ENCODE data around the gene RIPOR3. TPM values are rescaled to one million over a fixed set of nuclear protein-coding genes. Genes with fewer than 3 reads are reported as not detected.
A peak's percentile ranks its signal among the peaks of the same experiment; 100 is the strongest.

RIPOR3 gene
- total RNA-seq, 2 donors from 2014 or later, result 4.5 to 8.4 TPM

DNA sequence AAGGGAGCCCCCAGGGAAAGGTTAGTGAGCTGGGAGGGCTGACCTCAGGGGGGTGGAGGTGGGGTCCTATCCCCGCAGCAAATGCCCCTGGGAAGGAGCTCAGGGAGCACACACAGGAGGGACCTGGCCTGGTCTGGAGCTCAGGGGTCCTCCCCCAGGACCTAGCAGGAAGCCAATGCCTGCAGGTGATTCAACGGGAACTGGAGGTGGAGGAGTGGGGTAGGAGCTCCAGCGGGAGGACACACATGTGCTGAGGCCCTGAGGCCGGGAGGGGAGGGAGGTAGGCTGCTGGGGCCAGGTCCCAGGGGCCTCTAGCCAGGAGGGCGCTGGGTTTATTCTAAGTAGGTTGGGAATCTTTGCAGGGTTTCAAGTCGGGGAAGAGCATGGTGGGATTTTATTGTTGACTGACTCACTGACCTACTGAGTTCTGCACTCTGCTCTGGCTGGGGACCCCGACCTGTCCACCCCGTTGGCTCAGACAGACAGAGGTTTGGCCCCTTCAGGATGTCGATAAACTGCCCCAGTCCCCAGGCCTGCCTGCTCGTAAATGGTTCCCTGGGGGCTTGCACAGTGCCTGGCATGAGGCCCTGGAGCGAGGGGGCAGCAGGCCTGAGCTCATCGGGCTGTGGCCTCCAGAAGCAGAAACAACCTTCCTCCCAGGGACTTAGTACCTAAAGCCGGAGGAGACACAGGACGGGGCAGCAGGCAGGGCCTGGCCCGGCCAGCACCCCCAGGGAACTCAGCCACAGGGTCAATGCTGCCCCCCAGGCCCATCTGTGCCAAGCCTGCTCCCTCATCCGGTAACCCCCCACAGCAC, 62.3 kb downstream of the RIPOR3 start:
- ATAC-seq (ENCODE audit: insufficient number of reproducible peaks, low FRiP score, low read depth) (no peak), DNase-seq (ENCODE audit: low spot score) (no peak)
- Histone ChIP-seq H3K4me3 (no peak overlapping the region), H3K36me3 (no peaks in the 10 kb centered on the region), H3K4me1 (ENCODE audit: control insufficient read depth in 1 of 2, low read depth in 2 of 2) (peaks cover 0 to 4% of the 10 kb centered on the region in 2 donors), H3K27ac (no peak overlapping the region), H3K27me3 (replicated peaks; ENCODE audit: insufficient read depth) (no peaks in the 10 kb centered on the region), H3K9me3 (no peaks in the 10 kb centered on the region)
- TF ChIP-seq CTCF (IDR thresholded peaks at IDR 0.05), result no peak

- Histone ChIP-seq H3K4me1 (ENCODE audit: control insufficient read depth in 1 of 2, low read depth in 2 of 2) (peaks cover 0 to 4% of the 10 kb centered on the region in 2 donors), H3K27me3 (replicated peaks; ENCODE audit: insufficient read depth) (no peaks in the 10 kb centered on the region), H3K4me3 (no peak overlapping the region), H3K27ac (no peak overlapping the region), H3K36me3 (no peaks in the 10 kb centered on the region), H3K9me3 (no peaks in the 10 kb centered on the region)
- TF ChIP-seq CTCF (IDR thresholded peaks at IDR 0.05), result no peak
- DNase-seq (ENCODE audit: low spot score) (no peak), ATAC-seq (ENCODE audit: insufficient number of reproducible peaks, low FRiP score, low read depth) (no peak)
Observed at GRCh38 chr20:50628332-50628731, 63.0 kb downstream of the RIPOR3 start.

DNA sequence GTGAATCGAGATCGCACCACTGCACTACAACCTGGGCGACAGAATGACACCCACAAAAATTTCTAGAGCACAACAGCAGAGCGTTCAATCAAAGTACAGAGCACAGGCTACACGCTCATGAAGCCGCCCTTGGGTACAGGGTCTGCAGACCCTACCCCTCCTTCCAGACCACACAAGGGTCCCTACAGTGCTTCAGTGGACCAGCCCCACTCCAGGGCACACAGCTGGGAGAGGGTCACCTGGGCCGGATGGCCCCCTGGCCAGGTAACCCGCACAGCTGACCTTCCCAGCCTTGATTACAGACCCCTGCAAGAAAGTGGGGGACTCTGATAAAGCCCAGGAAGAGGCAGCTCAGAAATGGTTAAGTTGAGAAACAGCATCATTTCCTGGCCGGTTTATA, 63.6 kb downstream of the RIPOR3 start:
- no peaks in the 10 kb centered on the region for H3K27me3 ChIP-seq (replicated peaks; ENCODE audit: insufficient read depth)
- H3K9me3 ChIP-seq, result no peaks in the 10 kb centered on the region
- H3K27ac ChIP-seq, result no peak overlapping the region
- DNase-seq (ENCODE audit: low spot score) (no peak), ATAC-seq (ENCODE audit: insufficient number of reproducible peaks, low FRiP score, low read depth) (no peak)
- H3K36me3 ChIP-seq, result no peaks in the 10 kb centered on the region
- peaks cover 0 to 4% of the 10 kb centered on the region in 2 donors for H3K4me1 ChIP-seq (ENCODE audit: control insufficient read depth in 1 of 2, low read depth in 2 of 2)
- TF ChIP-seq CTCF (IDR thresholded peaks at IDR 0.05), result no peak
- no peak overlapping the region for H3K4me3 ChIP-seq

GRCh38 chr20:50625986-50626677, 65.2 kb downstream of the RIPOR3 start:
- no peak overlapping the region for H3K27ac ChIP-seq

More at GRCh38 chr20:50625986-50626677, 65.2 kb downstream of the RIPOR3 start:
- no peaks in the 10 kb centered on the region for H3K36me3 ChIP-seq
- TF ChIP-seq CTCF (IDR thresholded peaks at IDR 0.05), result peak; percentile 42
- H3K9me3 ChIP-seq, result peaks cover 1% of the 10 kb centered on the region
- ATAC-seq (ENCODE audit: insufficient number of reproducible peaks, low FRiP score, low read depth), result no peak
- DNase-seq (ENCODE audit: low spot score), result no peak
- H3K4me3 ChIP-seq, result no peak overlapping the region
- H3K27me3 ChIP-seq (replicated peaks; ENCODE audit: insufficient read depth), result no peaks in the 10 kb centered on the region
- peaks cover 0 to 4% of the 10 kb centered on the region in 2 donors for H3K4me1 ChIP-seq (ENCODE audit: control insufficient read depth in 1 of 2, low read depth in 2 of 2)
